Effector memory CD8-positive, alpha-beta T cell (primary cell): ENCODE data around the gene PTCSC3.

Source experiments
- ATAC-seq: fragments of 150-1000 bp; cut with Tn5 transposase; replicated peaks from 2 replicates; pipeline ENCODE4 v1.10.0; 2021; ENCODE audit warnings: mild to moderate bottlenecking, moderate library complexity
- DNase-seq, 3 experiments: peaks; one replicate each; pipeline ENCODE4 v3.0.0; 2021
- H3K27ac Mint-ChIP-seq, 2 donors: one replicate each; pipeline ENCODE4 v1.8.0; 2022; ENCODE audit warnings: mild to moderate bottlenecking in 2 of 2, mixed read lengths in 2 of 2, moderate library complexity in 2 of 2
- H3K27me3 Mint-ChIP-seq, 2 donors: one replicate each; pipeline ENCODE4 v1.8.0; 2022; ENCODE audit warnings: mixed read lengths in 2 of 2
- H3K36me3 Mint-ChIP-seq: one replicate; pipeline ENCODE4 v1.8.0; 2022; ENCODE audit warnings: mild to moderate bottlenecking, moderate library complexity, mixed read lengths; ENCODE audit not compliant: insufficient read depth
- H3K4me1 Mint-ChIP-seq, 2 donors: one replicate each; pipeline ENCODE4 v1.8.0; 2022; ENCODE audit warnings: low read depth in 2 of 2, mixed read lengths in 2 of 2
- H3K4me3 Mint-ChIP-seq, 2 donors: one replicate each; pipeline ENCODE4 v1.8.0; 2022; ENCODE audit warnings: mild to moderate bottlenecking in 2 of 2, mixed read lengths in 2 of 2, moderate library complexity in 2 of 2
- H3K9me3 Mint-ChIP-seq, 2 donors: one replicate each; pipeline ENCODE4 v1.8.0; 2022; ENCODE audit warnings: mixed read lengths in 2 of 2

The PTCSC3 gene

GRCh38 chr14:36091096-36091495, 85.4 kb downstream of the PTCSC3 start:
- DNase-seq = no peak
- H3K4me3 Mint-ChIP-seq = no peak overlapping the region
- peaks cover 0 to 6% of the 10 kb centered on the region in 2 donors for H3K27me3 Mint-ChIP-seq
- H3K36me3 Mint-ChIP-seq = no peaks in the 10 kb centered on the region
- H3K4me1 Mint-ChIP-seq = no peaks in the 10 kb centered on the region
- no peak for ATAC-seq
- peaks cover 0 to 5% of the 10 kb centered on the region in 2 donors for H3K9me3 Mint-ChIP-seq
- H3K27ac Mint-ChIP-seq = no peak overlapping the region

GRCh38 chr14:36087411-36087810, 89.1 kb downstream of the PTCSC3 start:
- Mint-ChIP-seq H3K4me3 (no peak overlapping the region), H3K27ac (no peak overlapping the region), H3K4me1 (no peaks in the 10 kb centered on the region), H3K9me3 (peaks cover 0 to 5% of the 10 kb centered on the region in 2 donors), H3K27me3 (peaks cover 0 to 6% of the 10 kb centered on the region in 2 donors), H3K36me3 (no peaks in the 10 kb centered on the region)
- ATAC-seq = no peak
- DNase-seq = no peak

- Mint-ChIP-seq H3K27me3 (peaks cover 0 to 6% of the 10 kb centered on the region in 2 donors), H3K4me1 (no peaks in the 10 kb centered on the region), H3K9me3 (peaks cover 0 to 5% of the 10 kb centered on the region in 2 donors), H3K36me3 (no peaks in the 10 kb centered on the region), H3K4me3 (no peak overlapping the region), H3K27ac (no peak overlapping the region)
- DNase-seq (no peak), ATAC-seq (no peak)
Measured at GRCh38 chr14:36086629-36087395, 89.7 kb downstream of the PTCSC3 start.

GRCh38 chr14:36085861-36086260, 90.7 kb downstream of the PTCSC3 start:
- H3K9me3 Mint-ChIP-seq = peaks cover 0 to 5% of the 10 kb centered on the region in 2 donors
- H3K36me3 Mint-ChIP-seq = no peaks in the 10 kb centered on the region
- no peak overlapping the region for H3K4me3 Mint-ChIP-seq
- H3K27me3 Mint-ChIP-seq = peaks cover 0 to 6% of the 10 kb centered on the region in 2 donors
- ATAC-seq (no peak), DNase-seq (no peak)
- H3K4me1 Mint-ChIP-seq = no peaks in the 10 kb centered on the region
- H3K27ac Mint-ChIP-seq = no peak overlapping the region
